Posterior cingulate gyrus (tissue), 11 donors: Measurements from ENCODE around the gene PHAX.
"Not testable (repeated sequence)": the region's sequence is repeated elsewhere in the genome, so short reads cannot be mapped to it uniquely, and the experiment has no call there.

Experiments used
- DNase-seq, 10 donors: peaks; one replicate each; pipeline versions ENCODE4 v3.0.0 to v3.0.0-alpha.2; 2020 to 2021; ENCODE audit warnings: mixed read lengths in 3 of 10
- intact Hi-C: fragments of 100-400 bp; cut with DNase I; formaldehyde crosslinking; loops from one replicate; pipeline ENCODE4 v1.15.1; 2023

Gene PHAX

GRCh38 chr5:126600631-126601511 is at the start of gene PHAX:
Gene PHAX, plus strand, starts transcription at chr5:126600947. Its CDS starts 16 bp downstream, at chr5:126600963.
- DNase-seq, result peak; percentile 70 to 97 (median 78)
- intact Hi-C loops, result loop anchor here (2.0 to 5.0 kb wide), 2 partner anchors 62 to 264 kb away; no protein-coding TSS in a partner anchor

GRCh38 chr5:126552614-126553013 is 48.1 kb upstream of the PHAX start:
- no peak for DNase-seq
- intact Hi-C loops, result no loop called here

- intact Hi-C loops, DNase-seq: not testable (repeated sequence)
Observed at GRCh38 chr5:126555101-126555500, 45.6 kb upstream of the PHAX start.

GRCh38 chr5:126561908-126562307 is 38.8 kb upstream of the PHAX start:
- intact Hi-C loops, result no loop called here
- no peak for DNase-seq

- no peak for DNase-seq
- intact Hi-C loops, result no loop called here
Observed at GRCh38 chr5:126562823-126563222, 37.9 kb upstream of the PHAX start.

GRCh38 chr5:126568206-126568755 is 32.5 kb upstream of the PHAX start:
- intact Hi-C loops, result no loop called here

GRCh38 chr5:126575644-126576043 is 25.1 kb upstream of the PHAX start:
- intact Hi-C loops, result no loop called here
- no peak for DNase-seq

More at GRCh38 chr5:126568206-126568755, 32.5 kb upstream of the PHAX start:
- no peak for DNase-seq

- intact Hi-C loops, result no loop called here
- DNase-seq, result peak in 1 of 10 donors; percentile 19
Observed at GRCh38 chr5:126576974-126577373, 23.8 kb upstream of the PHAX start.

- intact Hi-C loops, result no loop called here
- DNase-seq, result no peak
Observed at GRCh38 chr5:126577415-126577814, 23.3 kb upstream of the PHAX start.

- intact Hi-C loops, result no loop called here
Observed at GRCh38 chr5:126579716-126580115, 21.0 kb upstream of the PHAX start.

GRCh38 chr5:126583761-126584160 is 17.0 kb upstream of the PHAX start:
- DNase-seq, result no peak
- intact Hi-C loops, result no loop called here

More at GRCh38 chr5:126579716-126580115, 21.0 kb upstream of the PHAX start:
- DNase-seq, result no peak

- DNase-seq, result no peak
- intact Hi-C loops, result no loop called here
Observed at GRCh38 chr5:126587551-126588390, 13.0 kb upstream of the PHAX start.

- intact Hi-C loops, result no loop called here
- no peak for DNase-seq
Observed at GRCh38 chr5:126589536-126590297, 11.0 kb upstream of the PHAX start.

GRCh38 chr5:126591549-126591948 is 9.2 kb upstream of the PHAX start:
- DNase-seq, result no peak
- intact Hi-C loops, result no loop called here

- intact Hi-C loops, result loop anchor here (5.0 kb wide), 1 partner anchor 243 kb away; no protein-coding TSS in a partner anchor
- DNase-seq, result peak; percentile 71 to 97 (median 83)
Observed at GRCh38 chr5:126594748-126595485, 5.8 kb upstream of the PHAX start, which contains the start of gene ALDH7A1. Gene ALDH7A1, minus strand, starts transcription at chr5:126595219. Its CDS starts 21 bp downstream, at chr5:126595198.

GRCh38 chr5:126595486-126596083 is 5.2 kb upstream of the PHAX start:
- intact Hi-C loops, result loop anchor here (5.0 kb wide), 1 partner anchor 243 kb away; no protein-coding TSS in a partner anchor
- no peak for DNase-seq

- intact Hi-C loops, result loop anchor here (5.0 kb wide), 1 partner anchor 245 kb away; no protein-coding TSS in a partner anchor
- no peak for DNase-seq
Observed at GRCh38 chr5:126597156-126597555, 3.6 kb upstream of the PHAX start.

- intact Hi-C loops, result loop anchor here (5.0 kb wide), 1 partner anchor 247 kb away; no protein-coding TSS in a partner anchor
- peak in 1 of 10 donors; percentile 65 for DNase-seq
Observed at GRCh38 chr5:126599499-126599898, 1.2 kb upstream of the PHAX start.
